Left renal cortex interstitium (tissue), 4 donors: ENCODE data around the gene SYT6. TPM values are rescaled to one million over a fixed set of nuclear protein-coding genes. Genes with fewer than 3 reads are reported as not detected.

Experiments used
- DNase-seq, 4 donors: peaks; one replicate each; pipeline ENCODE4 v3.0.0-alpha.2; 2013; ENCODE audit warnings: low read depth in 4 of 4, low spot score in 2 of 4, missing footprints in 1 of 4
- polyA plus RNA-seq, 4 donors: library from polyadenylated mRNA; unstranded; fragments of 120-200 nt; gene quantifications; one replicate each; pipeline ENCODE4 v1.2.1, GENCODE V29; 2013; ENCODE audit not compliant: insufficient read length in 4 of 4

The SYT6 gene
- polyA plus RNA-seq, 4 donors: 1.1 to 1.6 (median 1.4) TPM

GRCh38 chr1:114154963-114155322, 1.3 kb upstream of the SYT6 start:
- DNase-seq: peak in 1 of 4 donors; percentile 47

- DNase-seq: no peak
Measured at GRCh38 chr1:114154146-114154962, 685 bp upstream of the SYT6 start.

DNA sequence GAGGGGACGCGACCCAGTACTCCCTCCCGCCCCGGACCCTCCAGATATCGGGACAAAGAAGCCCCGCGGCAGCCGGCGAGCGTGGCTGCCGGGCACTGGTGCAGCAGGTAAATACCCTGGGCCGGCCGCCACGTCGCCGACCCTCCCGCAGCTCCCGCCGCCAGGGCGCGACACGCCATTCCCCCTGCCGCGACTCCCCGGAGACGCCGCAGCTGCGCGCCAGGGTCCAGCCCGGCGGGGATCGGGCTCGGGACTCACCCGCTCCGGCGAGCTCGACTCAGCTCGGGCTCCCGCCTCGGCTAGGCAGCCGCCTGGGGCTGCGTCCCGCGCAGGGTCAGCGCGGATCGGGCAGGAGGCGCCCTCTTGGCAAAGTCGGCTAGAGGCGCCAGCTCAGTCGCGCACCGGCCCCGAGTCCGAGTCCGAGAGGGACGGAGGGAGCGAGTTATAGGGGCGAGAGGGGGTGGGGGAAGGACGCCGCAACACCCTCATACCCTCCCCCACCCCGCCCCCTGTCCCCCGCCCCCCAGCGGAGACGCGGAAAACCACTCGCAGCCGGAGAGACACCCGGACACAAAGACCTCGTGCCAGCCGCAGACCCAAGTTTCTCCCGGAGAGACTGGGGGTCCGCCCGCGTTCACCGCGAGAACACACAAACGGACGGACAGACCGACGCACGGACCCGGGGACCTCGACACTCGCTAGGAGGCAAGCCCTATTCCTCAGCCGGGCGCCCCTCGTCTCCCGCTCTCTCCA, 985 bp downstream of the SYT6 start:
- no peak for DNase-seq

- DNase-seq: no peak
Measured at GRCh38 chr1:114152089-114152507, 1.6 kb downstream of the SYT6 start.

DNA sequence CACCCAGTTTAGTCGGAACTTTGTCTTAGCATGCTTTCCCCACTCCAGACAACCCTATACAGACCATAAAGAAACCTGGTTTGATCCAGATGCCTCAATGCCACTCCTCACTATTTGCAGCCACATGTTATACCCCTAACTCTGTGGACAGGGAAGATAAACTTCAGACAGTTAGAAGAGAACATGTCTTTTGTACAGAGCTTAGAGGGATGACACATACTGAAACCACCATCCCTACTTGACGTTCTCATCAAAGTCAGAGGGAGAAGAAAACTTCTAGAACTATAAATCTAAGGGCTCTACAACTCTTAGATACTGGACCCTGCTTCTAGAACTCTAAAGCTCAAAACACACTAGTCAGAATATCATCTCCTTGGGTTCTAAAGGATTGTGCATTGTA, 3.7 kb downstream of the SYT6 start:
- no peak for DNase-seq

- no peak for DNase-seq
Measured at GRCh38 chr1:114149211-114149610, 4.5 kb downstream of the SYT6 start.

- no peak for DNase-seq
Measured at GRCh38 chr1:114145504-114146151, 8.0 kb downstream of the SYT6 start.

GRCh38 chr1:114144016-114144415, 9.7 kb downstream of the SYT6 start:
- no peak for DNase-seq

DNA sequence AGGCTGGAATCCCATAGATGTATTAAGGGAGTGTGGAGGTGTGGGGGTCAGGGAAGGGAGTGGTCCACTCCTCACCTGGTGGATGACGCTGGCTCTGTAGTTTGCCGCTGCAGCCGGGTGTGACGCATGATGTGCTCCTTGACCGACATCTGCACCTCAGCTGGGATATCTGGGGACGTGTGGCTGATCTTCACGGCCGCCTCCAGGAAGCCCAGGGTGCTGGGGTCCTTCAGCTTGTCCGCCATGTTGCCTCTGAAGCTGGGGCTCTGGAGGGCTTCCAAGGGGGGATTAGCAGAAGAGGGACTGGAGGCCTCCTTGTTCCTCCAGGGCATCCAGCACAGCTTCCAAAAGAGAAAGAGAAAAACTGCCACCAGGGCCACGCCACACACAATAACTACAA, 14.1 kb downstream of the SYT6 start:
- no peak for DNase-seq

DNA sequence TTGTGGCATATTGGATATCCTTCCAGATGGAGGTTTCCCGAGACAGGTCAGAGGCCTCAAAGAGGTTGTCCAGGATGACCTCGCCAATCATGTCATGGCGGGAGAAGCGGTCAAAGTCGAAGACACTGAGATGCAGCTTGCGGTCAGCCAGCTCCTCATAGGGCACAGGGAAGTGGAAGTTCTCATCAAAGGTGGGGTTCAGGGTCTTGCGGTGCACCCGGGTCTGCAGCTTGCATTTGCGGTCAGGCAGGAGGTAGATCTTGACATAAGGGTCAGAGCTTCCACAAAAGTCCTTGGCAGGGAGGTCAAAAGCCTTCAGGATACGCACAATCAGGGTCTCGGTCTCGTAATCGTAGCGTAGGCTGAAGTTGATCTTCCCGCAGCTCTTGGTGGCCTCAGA, 16.2 kb downstream of the SYT6 start:
- no peak for DNase-seq

GRCh38 chr1:114135786-114136185, 17.9 kb downstream of the SYT6 start:
- no peak for DNase-seq

DNA sequence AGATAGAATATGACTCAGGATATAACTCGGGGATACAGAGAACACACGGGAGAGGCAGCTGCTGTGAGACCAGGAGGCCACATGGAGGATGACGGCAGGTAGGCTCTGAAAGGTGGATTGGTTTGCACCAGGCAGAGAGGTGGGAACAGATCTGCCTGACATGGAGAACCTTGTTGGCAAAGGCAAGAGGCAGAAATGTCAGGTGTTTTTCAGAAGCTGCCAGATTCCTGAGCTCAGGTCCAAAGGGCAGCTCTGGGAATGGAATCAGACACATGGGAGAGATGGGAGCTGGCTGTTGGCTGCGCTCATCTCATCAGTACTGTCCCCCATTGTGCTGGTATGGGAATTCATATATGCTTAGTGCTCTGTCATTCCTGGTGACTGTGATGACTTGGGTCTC, 19.2 kb downstream of the SYT6 start:
- no peak for DNase-seq

GRCh38 chr1:114133129-114133528, 20.5 kb downstream of the SYT6 start:
- DNase-seq: no peak

GRCh38 chr1:114131526-114132220, 22.0 kb downstream of the SYT6 start:
- DNase-seq: no peak

DNA sequence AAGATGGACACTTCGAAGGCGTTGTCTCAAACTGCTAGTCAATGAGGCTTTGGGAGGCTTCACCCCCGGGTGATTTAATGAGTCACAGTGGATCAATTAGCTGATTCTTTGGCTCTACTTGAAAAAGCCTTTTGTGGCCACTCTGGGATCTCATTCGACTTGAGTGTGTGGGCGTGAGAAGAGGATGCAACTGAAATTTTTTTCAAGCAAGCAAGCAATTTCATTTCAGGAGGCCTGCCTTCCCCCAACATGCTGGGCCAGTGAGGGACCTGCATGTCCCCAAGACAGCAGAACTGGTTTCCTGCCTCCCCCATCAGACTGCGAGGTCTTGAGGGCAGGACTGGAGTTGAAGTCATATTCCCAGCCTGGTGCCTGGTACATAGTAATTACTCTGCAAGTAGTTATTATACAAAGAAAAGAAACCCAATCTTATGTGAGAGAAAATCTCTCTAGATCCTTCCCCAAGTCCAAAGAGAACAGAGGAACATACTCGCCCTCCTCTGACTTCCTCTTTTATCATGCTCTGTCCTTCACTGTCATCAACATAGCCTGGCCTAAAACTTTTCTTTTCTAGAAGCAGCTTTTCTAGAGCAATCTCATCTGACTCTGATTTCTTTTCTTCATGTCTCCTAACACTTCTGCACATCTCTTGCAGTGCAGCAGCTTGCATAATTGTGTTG, 22.7 kb downstream of the SYT6 start:
- no peak for DNase-seq

DNA sequence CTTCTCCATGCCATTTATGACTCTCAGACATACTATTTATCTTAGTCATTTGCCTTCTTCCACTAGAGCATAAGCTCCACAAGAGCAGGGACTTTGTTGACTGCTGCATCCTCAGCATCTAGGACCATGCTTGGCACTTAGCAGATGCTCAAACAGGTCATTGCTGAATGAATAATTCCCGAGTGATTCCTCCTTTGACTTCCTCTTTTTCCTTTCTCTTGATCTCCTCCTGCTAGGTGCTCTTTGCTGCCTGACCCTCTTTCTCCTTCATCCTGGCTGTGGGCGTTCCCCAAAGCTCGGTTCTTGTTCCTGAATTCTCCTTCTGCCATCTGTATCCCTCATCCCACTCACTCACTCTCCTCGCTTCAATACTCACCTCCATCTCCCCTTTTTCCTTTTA, 23.5 kb downstream of the SYT6 start:
- no peak for DNase-seq

- DNase-seq: no peak
Measured at GRCh38 chr1:114128293-114128692, 25.4 kb downstream of the SYT6 start.

DNA sequence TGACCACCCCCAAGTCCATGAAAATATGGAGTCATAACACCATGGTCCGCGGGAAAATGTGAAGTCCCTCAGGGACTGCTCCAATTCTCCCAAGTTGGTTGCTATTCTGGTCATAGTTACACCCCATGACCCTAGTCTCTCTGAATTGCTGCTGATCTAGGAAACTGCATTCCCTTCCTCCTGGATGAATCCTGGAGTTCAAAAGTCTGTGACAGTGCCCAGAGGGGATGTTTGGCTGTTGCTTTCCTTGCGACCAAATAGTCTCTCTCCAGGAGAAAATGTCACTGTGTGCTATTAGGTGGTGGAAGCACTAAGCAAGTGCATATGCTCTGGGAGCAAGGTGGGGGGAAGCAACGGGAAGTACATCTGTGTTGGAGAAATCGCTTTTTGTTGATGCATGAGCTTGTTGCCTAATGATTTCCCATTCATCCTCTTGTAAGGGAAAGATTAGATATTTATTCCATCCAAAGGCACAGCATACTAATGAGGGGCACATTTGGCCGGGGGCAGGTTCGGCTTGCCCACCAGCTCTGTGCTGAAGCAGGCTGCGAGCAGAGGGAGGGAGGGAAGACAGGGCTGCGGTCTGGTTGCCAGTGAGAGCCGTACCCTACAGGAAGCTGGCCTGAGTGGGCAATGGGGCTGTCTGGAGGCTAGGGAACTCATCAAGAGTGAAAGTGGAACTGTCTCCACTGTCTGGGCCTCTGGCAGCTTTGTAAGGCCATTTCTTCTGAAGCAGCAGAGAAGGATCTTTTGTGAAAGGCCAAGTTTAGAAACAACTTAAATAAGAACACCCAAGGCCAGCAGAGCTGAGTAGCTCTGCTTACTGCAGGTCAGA, 27.2 kb downstream of the SYT6 start:
- DNase-seq: no peak

DNA sequence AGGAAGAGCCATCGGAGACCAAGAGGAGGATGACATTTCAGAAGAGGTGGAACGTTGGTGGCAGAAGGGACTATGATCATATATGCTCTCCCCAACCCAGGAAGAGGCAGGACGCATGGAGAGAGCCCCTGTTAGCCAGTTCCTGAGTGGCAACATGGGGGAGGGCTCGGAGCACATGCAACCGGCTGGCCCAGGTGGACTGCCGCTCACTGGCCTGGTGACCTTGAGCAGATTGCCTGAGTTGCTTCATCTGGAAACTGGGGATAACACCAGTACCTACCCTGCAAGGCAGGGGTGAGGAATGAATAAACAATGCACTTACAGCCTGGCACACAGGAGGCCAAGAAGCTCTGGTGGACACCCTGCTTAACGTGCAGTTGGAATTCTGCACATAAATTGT, 29.0 kb downstream of the SYT6 start:
- DNase-seq: no peak
